Large intestine (tissue), 3 donors: Measurements from ENCODE around the gene CEP70. TPM values are rescaled to one million over a fixed set of nuclear protein-coding genes. Genes with fewer than 3 reads are reported as not detected.
"Not testable (repeated sequence)": the region's sequence is repeated elsewhere in the genome, so short reads cannot be mapped to it uniquely, and the experiment has no call there.

Source experiments
- DNase-seq, 2 donors: peaks; one replicate each; pipeline versions ENCODE4 v3.0.0 to v3.0.0-alpha.2; 2013
- H3K27ac ChIP-seq: one replicate; pipeline ENCODE4 v1.5.1; 2013; ENCODE audit warnings: low read length
- H3K27me3 ChIP-seq: 2 replicates; pipeline ENCODE4 v1.6.1; 2013; ENCODE audit warnings: low read length; ENCODE audit not compliant: control insufficient read depth, insufficient read depth
- H3K36me3 ChIP-seq: 2 replicates; pipeline ENCODE4 v1.6.1; 2013; ENCODE audit warnings: low read length; ENCODE audit not compliant: control insufficient read depth, insufficient read depth
- H3K4me1 ChIP-seq: one replicate; pipeline ENCODE4 v1.6.1; 2013; ENCODE audit warnings: low read length; ENCODE audit not compliant: control insufficient read depth, insufficient read depth
- H3K4me3 ChIP-seq: one replicate; pipeline ENCODE4 v1.5.1; 2013; ENCODE audit warnings: low read length
- H3K9me3 ChIP-seq: one replicate; pipeline ENCODE4 v1.6.1; 2013; ENCODE audit warnings: mild to moderate bottlenecking, low read depth, low read length, moderate library complexity; ENCODE audit not compliant: control insufficient read depth
- WGBS: methylation state at CpG from one replicate; pipeline ENCODE4 v1.1.5; 2013; ENCODE audit warnings: low lambda C conversion rate; ENCODE audit not compliant: insufficient coverage; 5-methylcytosine and 5-hydroxymethylcytosine counted together
- polyA plus RNA-seq: library from polyadenylated mRNA; unstranded; fragments of 120-200 nt; gene quantifications from one replicate; pipeline ENCODE4 v1.2.1, GENCODE V29; 2013

CEP70 gene
- polyA plus RNA-seq, 1 donor = 17.8 TPM

- Histone ChIP-seq H3K9me3 (peaks cover 6% of the 10 kb centered on the region), H3K4me3 (no peak overlapping the region), H3K36me3 (no peaks in the 10 kb centered on the region), H3K27me3 (no peaks in the 10 kb centered on the region), H3K4me1 (peaks cover 3% of the 10 kb centered on the region), H3K27ac (no peak overlapping the region)
- 92% methylated on average over 2 of the region's 13 CpGs for WGBS
- DNase-seq = no peak
Measured at GRCh38 chr3:138455801-138456716, 138.0 kb downstream of the CEP70 start.

- not testable (repeated sequence) for H3K36me3 ChIP-seq, H3K4me1 ChIP-seq, DNase-seq, H3K4me3 ChIP-seq, H3K27ac ChIP-seq, H3K9me3 ChIP-seq, H3K27me3 ChIP-seq
- no CpG with 5 or more reads among the region's 8 CpGs for WGBS
Measured at GRCh38 chr3:138453940-138454339, 140.1 kb downstream of the CEP70 start.

- H3K27me3 ChIP-seq = no peaks in the 10 kb centered on the region
- WGBS = no CpG with 5 or more reads among the region's 6 CpGs
- H3K27ac ChIP-seq = no peak overlapping the region
- DNase-seq = no peak
- no peak overlapping the region for H3K4me3 ChIP-seq
- H3K36me3 ChIP-seq = no peaks in the 10 kb centered on the region
- H3K9me3 ChIP-seq = peaks cover 6% of the 10 kb centered on the region
- no peaks in the 10 kb centered on the region for H3K4me1 ChIP-seq
Measured at GRCh38 chr3:138452436-138452835, 141.6 kb downstream of the CEP70 start.

- Histone ChIP-seq H3K36me3 (no peaks in the 10 kb centered on the region), H3K4me3 (no peak overlapping the region), H3K9me3 (peaks cover 6% of the 10 kb centered on the region), H3K4me1 (no peaks in the 10 kb centered on the region), H3K27ac (no peak overlapping the region), H3K27me3 (no peaks in the 10 kb centered on the region)
- DNase-seq = no peak
- whole genome bisulfite sequencing = 100% methylated on average over 1 of the region's 43 CpGs
Measured at GRCh38 chr3:138451595-138452162, 142.4 kb downstream of the CEP70 start.

GRCh38 chr3:138450704-138451424, 143.2 kb downstream of the CEP70 start:
- no CpG with 5 or more reads among the region's 6 CpGs for WGBS
- no peak overlapping the region for H3K4me3 ChIP-seq
- no peak overlapping the region for H3K27ac ChIP-seq
- no peak for DNase-seq
- no peaks in the 10 kb centered on the region for H3K27me3 ChIP-seq
- H3K4me1 ChIP-seq = no peaks in the 10 kb centered on the region
- peaks cover 6% of the 10 kb centered on the region for H3K9me3 ChIP-seq
- H3K36me3 ChIP-seq = no peaks in the 10 kb centered on the region

GRCh38 chr3:138450181-138450580, 143.9 kb downstream of the CEP70 start:
- H3K4me3 ChIP-seq = no peak overlapping the region
- no peaks in the 10 kb centered on the region for H3K27me3 ChIP-seq
- no peak for DNase-seq
- H3K9me3 ChIP-seq = peaks cover 6% of the 10 kb centered on the region
- no CpG with 5 or more reads among the region's 7 CpGs for WGBS
- H3K36me3 ChIP-seq = no peaks in the 10 kb centered on the region
- no peaks in the 10 kb centered on the region for H3K4me1 ChIP-seq
- H3K27ac ChIP-seq = no peak overlapping the region

GRCh38 chr3:138449490-138449889, 144.6 kb downstream of the CEP70 start:
- Histone ChIP-seq H3K4me1 (no peaks in the 10 kb centered on the region), H3K27ac (no peak overlapping the region), H3K36me3 (no peaks in the 10 kb centered on the region), H3K4me3 (no peak overlapping the region), H3K9me3 (peaks cover 6% of the 10 kb centered on the region), H3K27me3 (no peaks in the 10 kb centered on the region)
- no peak for DNase-seq
- WGBS = no CpG with 5 or more reads among the region's 3 CpGs

GRCh38 chr3:138448631-138449030, 145.4 kb downstream of the CEP70 start:
- H3K4me1 ChIP-seq = peaks cover 3% of the 10 kb centered on the region
- no peak overlapping the region for H3K4me3 ChIP-seq
- peaks cover 6% of the 10 kb centered on the region for H3K9me3 ChIP-seq
- no peak for DNase-seq
- H3K27ac ChIP-seq = no peak overlapping the region
- WGBS = 100% methylated on average over 1 of the region's 3 CpGs
- no peaks in the 10 kb centered on the region for H3K36me3 ChIP-seq
- H3K27me3 ChIP-seq = no peaks in the 10 kb centered on the region

GRCh38 chr3:138445654-138446053, 148.4 kb downstream of the CEP70 start:
- Histone ChIP-seq H3K27ac (no peak overlapping the region), H3K4me3 (no peak overlapping the region), H3K4me1 (peaks cover 14% of the 10 kb centered on the region), H3K9me3 (no peaks in the 10 kb centered on the region), H3K27me3 (no peaks in the 10 kb centered on the region), H3K36me3 (no peaks in the 10 kb centered on the region)
- WGBS = no CpG with 5 or more reads among the region's 4 CpGs
- no peak for DNase-seq

- no peak overlapping the region for H3K4me3 ChIP-seq
- H3K36me3 ChIP-seq = no peaks in the 10 kb centered on the region
- H3K9me3 ChIP-seq = no peaks in the 10 kb centered on the region
- no peak for DNase-seq
- no CpG with 5 or more reads among the region's 7 CpGs for WGBS
- no peak overlapping the region for H3K27ac ChIP-seq
- no peaks in the 10 kb centered on the region for H3K27me3 ChIP-seq
- H3K4me1 ChIP-seq = peaks cover 14% of the 10 kb centered on the region
Measured at GRCh38 chr3:138445236-138445635, 148.8 kb downstream of the CEP70 start.
